GM18868 (cell line): ENCODE data around the gene DUSP15.
A peak's percentile ranks its signal among the peaks of the same experiment; 100 is the strongest.

Experiments
- ATAC-seq: cut with Tn5 transposase; IDR thresholded peaks from one replicate; pipeline ENCODE4 v1.9.1; 2021; ENCODE audit warnings: mild to moderate bottlenecking, moderate library complexity; ENCODE audit not compliant: unreplicated experiment

Gene DUSP15

GRCh38 chr20:31896049-31896448 lies 25.7 kb upstream of the DUSP15 start:
- ATAC-seq, result no peak

- ATAC-seq, result peak; percentile 100
Measured at GRCh38 chr20:31894980-31895675, 24.8 kb upstream of the DUSP15 start.

DNA sequence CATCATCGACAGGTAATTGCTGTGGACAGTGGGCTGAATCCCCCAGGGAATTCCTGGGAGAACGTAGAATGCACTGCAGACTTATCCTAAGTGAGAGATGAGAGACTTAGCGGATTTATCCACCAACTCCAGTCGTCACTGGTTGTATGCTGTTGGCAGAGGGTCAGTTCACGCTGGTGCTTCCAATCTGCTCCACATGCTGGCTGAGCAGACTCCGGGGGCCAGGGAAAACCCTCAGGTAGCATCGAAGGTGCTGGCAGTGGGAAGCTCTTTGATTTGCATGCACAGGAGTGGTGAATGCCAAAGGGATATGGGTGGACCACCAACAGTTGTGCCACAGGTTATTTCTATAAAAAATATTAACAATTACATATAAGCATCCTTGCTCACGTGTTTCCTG lies 20.3 kb upstream of the DUSP15 start:
- ATAC-seq, result no peak

GRCh38 chr20:31883829-31884228 lies 13.5 kb upstream of the DUSP15 start:
- ATAC-seq, result no peak

DNA sequence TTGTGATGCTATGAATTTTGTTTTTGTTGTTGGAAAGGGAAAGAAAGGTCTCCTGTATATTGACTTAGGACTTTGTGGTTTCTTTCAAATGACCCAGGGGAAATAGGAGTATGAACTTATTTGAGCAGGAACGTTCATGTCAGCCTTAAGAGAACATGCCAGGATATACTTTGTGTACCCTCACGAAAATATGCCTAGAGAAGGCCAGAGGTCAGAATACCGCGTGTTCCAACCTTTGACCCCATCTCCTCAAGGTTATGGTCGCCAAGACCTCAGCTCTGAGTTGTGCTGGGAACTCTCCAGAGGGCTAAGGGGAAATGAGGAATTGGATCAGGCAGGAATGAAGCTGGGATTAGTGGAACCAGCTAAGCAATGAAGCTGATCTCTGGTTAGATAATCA lies 11.6 kb upstream of the DUSP15 start:
- no peak for ATAC-seq

DNA sequence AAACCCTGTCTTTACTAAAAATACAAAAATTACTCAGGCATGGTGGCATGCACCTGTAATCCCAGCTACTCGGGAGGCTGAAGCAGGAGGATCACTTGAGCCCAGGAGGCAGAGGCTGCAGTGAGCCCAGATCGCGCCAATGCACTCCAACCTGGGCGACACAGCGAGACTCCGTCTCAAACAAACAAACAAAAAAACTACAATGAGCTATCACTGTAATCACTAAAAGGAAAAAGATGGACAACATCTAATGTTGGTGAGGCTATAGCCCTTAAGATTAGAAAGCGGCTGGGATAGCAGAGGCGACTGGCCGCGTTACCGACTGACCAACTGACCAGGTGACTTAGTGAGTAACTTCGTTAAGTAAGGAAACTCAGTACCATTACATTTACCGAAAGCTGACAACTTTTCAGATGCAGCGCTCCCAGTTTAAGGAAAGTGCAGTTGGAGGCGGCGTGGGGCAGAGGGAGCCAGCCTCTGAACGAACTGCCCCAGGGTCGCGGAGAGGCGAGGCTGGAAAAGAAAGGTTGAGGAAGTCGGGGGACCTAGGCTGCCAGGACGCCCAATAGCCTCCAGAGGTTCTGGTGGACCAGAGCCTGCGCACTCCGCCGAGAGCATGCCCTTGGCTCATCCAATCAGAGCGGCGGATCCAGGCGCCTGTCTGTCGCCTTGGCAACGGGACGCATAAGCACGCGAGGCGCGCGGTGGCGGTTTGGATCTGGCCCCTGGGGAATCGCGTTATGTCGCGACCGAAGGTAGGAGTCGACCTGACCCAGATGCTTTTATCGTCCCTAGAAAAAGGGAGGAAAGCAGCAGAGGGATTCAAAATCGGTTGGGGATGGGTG lies 9.0 kb upstream of the DUSP15 start:
- peak; percentile 67 for ATAC-seq

- ATAC-seq, result no peak
Measured at GRCh38 chr20:31877684-31878083, 7.4 kb upstream of the DUSP15 start.

- no peak for ATAC-seq
Measured at GRCh38 chr20:31875671-31876070, 5.3 kb upstream of the DUSP15 start.

GRCh38 chr20:31872406-31872805 lies 2.1 kb upstream of the DUSP15 start:
- no peak for ATAC-seq

GRCh38 chr20:31871618-31871954 lies 1.3 kb upstream of the DUSP15 start:
- no peak for ATAC-seq

DNA sequence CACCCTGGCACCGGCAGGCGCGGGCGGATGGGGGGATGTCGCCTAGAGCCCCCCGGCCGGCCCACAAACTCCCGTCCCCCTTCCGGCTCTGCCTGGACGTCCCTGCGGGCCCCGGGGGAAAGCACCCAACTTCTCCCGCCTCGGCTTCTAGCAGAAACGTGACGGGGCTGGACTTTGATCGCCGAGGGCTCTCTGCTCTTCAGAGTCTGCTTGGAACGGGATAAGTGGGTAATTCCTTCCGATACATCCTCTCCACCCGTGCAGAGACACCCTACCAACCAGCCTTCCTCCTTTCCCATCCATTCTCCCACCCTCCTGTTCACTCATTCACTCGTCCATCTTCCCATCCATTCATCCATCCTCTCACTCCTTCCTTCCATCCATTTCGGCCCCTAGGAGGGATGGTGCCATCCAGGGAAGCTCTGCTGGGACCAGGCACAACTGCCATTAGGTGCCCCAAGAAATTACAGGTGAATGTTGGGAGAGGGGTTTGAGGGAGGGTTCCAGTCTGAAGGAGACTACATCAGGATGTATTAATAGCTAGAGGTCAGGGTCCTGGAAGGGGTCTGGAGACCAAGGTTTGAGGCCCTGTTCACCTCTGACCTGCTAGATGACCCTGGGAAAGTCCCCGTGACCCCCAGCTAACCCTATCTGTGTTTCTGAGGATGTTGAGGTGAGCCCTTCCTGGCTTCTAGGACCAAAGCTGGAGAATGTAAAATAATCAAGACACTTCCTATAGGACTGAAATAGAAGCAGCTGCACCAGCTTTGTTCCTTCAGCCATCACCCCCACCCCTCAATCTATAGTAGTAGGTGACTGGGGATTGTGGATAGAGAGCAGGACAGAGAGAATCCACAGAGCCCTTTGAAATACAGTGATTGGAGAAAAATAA lies 645 bp upstream of the DUSP15 start:
- no peak for ATAC-seq

- no peak for ATAC-seq
Measured at GRCh38 chr20:31869673-31869941, 720 bp downstream of the DUSP15 start.

DNA sequence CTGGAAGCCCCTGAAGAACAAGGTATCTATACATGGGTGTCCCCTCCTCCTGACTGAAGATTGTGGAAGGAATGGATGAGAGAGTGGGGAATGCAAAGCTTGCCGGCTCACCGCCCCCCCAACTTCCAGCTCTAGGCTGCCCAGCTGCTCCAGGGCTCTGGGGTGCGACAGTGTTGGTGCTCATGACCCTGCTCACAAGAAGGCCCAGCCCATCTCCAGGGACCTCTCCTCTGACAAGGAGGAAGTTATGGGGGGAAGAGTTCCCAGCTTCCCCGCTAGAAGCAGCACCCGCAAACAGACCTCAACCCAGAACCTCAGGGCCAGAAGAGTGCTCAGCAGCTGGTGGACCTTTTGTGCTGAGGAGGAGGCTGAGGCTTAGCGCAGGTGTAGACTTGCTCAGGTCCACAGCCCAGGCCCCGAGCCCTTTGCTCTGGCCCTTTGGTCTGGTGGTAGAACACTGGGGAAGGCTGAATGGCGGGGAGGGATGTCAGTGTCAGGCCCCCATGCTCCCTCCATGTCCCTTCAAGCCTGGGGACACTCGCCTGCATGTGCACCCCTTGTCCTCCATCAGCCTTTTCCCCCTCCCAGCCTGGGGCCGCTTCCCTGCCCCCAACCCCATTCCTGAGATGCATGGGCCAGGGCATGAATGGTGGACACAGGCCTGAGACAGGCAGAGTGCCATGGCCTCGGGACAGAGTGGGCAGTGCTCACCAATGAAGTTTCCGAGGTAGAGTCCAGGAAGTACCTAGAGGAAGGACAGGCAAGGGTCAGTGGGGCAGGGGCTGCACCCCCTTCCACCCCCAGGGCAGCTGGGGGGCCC lies 1.3 kb downstream of the DUSP15 start:
- no peak for ATAC-seq

GRCh38 chr20:31866221-31866620 lies 4.1 kb downstream of the DUSP15 start:
- ATAC-seq, result no peak

- no peak for ATAC-seq
Measured at GRCh38 chr20:31864521-31865400, 5.6 kb downstream of the DUSP15 start.

- ATAC-seq, result no peak
Measured at GRCh38 chr20:31863296-31864085, 6.8 kb downstream of the DUSP15 start.

DNA sequence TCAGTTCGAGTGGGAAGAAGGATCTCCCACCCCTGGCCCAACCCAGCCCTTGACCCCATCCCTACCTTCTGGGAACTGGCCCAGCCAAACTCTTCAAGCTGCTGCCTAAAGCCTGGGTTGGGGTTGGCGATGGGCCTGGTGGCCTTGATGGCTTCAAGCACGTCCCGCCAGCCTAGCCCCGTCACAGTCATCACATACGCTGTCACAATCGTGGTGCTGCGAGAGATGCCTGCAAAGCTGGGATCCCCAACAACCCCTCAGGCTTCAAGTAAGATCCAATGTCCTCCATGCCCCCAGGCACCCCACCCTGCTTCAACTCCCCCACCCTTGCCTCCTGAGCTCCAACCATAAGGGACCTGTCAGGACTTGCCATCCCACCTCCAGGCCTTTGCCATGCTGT lies 7.8 kb downstream of the DUSP15 start:
- no peak for ATAC-seq

DNA sequence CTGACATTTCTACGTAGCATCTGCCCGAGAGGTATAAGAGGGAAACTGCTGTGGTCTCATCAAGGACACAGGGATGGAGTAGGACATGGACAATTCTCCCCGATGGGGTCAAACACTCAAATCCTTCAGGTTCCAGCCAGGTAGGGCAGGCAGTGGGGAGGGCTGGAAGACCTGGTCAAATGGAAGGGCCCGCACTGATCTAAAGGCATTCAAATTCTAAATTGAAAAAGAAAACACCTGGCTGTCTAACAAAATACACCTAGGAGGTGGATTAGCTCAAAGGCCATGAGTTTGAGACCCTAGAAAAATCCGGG lies 8.2 kb downstream of the DUSP15 start:
- ATAC-seq, result no peak

- ATAC-seq, result peak; percentile 69
Measured at GRCh38 chr20:31861385-31862156, 8.8 kb downstream of the DUSP15 start.
